GM18505 (cell line): ENCODE results near the gene NYAP2.

Source experiments
- ATAC-seq: cut with Tn5 transposase; IDR thresholded peaks from one replicate; pipeline ENCODE4 v1.9.1; 2021; ENCODE audit not compliant: unreplicated experiment
- POLR2A ChIP-seq: IDR thresholded peaks from 4 replicates; pipeline ENCODE4 v1.6.1; 2011; ENCODE audit warnings: borderline replicate concordance; ENCODE audit not compliant: insufficient read depth, insufficient read length; ENCODE audit errors: extremely low read depth

Gene NYAP2

DNA sequence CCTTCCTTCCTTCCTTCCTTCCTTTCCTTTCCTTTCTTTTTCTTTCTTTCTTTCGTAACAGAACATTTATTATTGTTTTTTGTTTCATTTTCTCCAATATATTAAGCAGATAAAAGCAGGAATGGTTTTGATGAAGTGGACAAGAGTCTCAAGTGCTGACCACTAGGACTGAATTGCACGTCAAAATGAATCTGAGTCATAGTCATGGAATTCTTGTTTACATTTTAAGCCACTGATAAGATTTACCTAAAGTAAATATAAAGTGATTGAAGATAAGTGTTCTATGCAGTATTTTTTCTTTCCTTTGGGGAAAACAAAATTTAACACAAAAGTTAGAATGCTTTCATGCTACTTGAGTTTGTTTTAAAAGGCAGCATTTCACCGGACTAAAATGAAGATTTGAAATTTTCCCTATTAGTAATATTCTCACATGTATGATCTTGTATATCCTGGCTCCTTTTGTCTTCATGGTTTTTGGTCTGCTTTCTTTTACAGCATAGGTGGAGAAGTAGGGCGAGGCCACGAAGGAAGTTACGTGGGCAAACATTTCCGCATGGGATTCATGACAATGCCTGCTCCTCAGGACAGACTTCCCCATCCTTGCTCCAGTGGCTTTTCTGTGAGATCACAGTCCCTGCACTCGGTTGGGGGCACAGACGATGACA, 113.5 kb downstream of the NYAP2 start:
- ATAC-seq, result no peak
- no peak for TF ChIP-seq POLR2A

- ATAC-seq, result no peak
- no peak for TF ChIP-seq POLR2A
These were observed 115.5 kb downstream of the NYAP2 start for GRCh38 chr2:225515033-225515432.

GRCh38 chr2:225526760-225527390, 127.4 kb downstream of the NYAP2 start:
- no peak for TF ChIP-seq POLR2A
- no peak for ATAC-seq

DNA sequence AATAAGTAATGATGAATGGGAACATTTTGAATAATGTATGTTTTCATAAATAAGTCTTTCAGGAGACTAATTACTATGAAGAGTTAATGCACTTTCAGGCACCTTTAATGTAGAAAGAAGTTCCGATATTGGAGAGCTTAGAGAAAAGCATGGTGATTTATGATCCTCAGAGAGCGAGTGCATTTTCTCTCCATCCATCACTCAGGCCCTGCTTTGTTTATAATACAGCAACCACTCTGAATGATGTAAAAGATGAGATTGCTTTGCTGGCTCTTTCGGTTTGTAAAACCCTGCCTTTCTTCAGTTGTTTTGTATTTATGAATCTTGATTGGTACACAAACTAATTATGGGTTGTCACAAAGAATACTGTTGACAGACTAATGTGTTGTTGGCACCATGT, 132.0 kb downstream of the NYAP2 start:
- no peak for TF ChIP-seq POLR2A

DNA sequence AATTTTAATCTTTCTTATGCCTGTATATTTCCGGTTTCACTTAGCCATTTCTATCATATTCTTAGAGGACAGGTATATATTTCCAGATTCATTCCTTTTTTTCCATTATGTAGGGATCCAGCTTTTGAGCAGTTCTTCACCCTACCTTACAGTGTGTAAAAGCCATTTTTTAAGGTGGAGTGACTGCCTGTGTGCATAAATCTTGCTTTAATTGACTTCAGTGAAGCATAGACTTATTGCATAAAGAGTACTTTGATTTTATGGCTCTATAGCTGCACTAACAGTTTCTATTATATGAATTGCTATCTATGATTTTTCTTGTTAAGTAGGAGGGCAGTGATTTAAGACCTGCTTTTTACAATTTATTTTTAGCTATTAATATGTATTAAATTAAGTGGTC, 132.6 kb downstream of the NYAP2 start:
- TF ChIP-seq POLR2A, result no peak
- ATAC-seq, result no peak

More for the DNA sequence above, 132.0 kb downstream of the NYAP2 start:
- no peak for ATAC-seq

DNA sequence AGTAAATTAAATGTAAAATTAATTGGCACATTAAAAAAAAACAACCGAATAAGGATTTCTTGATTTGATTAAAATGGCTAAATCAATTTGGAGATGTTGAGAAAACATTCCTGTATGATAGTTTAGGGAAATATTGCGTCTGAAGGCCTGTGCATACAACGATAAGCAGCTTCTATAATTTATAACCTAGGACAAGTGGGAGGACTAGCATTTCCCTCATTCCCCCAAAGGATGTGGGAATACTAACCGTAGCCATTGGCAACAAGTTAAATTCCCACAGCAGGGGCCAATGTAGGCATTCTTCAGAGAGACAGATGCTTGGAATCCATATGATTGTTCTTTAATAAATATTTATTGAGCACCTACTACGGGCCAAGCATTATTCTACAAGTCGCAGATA, 134.5 kb downstream of the NYAP2 start:
- TF ChIP-seq POLR2A, result no peak
- no peak for ATAC-seq

GRCh38 chr2:225534697-225535096, 135.2 kb downstream of the NYAP2 start:
- TF ChIP-seq POLR2A, result no peak
- no peak for ATAC-seq

- no peak for TF ChIP-seq POLR2A
- no peak for ATAC-seq
These were observed 136.5 kb downstream of the NYAP2 start for GRCh38 chr2:225536036-225536435.

DNA sequence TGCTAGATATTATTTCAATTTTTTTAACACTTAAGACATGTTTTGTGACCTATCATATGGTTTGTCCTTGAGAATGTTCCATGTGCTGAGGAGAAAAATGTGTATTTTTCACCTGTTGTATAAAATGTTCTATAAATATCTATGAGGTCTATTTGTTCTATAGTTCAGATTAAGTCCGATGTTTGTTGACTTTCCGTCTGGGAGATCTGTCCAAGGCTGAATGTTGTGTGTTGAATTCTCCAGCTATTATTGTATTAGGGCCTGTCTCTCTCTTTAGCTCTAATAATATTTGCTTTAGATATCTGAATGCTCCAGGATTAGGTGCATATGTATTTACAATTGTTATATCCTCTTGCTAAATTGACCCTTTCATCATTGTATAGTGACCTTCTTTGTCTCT, 144.1 kb downstream of the NYAP2 start:
- TF ChIP-seq POLR2A, result no peak
- no peak for ATAC-seq

DNA sequence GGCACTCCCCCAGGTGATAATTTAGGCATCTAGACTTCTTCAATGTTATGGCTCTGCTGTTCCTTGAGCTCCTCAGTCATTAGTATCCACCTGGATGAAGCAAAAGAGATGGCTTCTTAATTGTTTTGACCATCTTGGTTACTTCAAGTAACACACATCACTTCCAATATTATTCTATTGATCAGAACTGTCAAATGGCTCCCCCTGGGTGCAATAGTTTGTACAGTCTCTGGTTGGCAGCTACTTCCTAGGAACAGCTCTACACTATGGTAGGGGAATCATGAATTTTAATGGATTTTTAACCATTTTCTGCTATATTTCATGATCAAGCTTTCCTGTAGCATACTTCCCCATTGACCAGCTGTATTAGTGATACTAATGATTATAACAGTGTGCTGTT, 157.0 kb downstream of the NYAP2 start:
- ATAC-seq, result no peak
- TF ChIP-seq POLR2A, result no peak

GRCh38 chr2:225558399-225559071, 159.0 kb downstream of the NYAP2 start:
- TF ChIP-seq POLR2A, result no peak
- ATAC-seq, result no peak

DNA sequence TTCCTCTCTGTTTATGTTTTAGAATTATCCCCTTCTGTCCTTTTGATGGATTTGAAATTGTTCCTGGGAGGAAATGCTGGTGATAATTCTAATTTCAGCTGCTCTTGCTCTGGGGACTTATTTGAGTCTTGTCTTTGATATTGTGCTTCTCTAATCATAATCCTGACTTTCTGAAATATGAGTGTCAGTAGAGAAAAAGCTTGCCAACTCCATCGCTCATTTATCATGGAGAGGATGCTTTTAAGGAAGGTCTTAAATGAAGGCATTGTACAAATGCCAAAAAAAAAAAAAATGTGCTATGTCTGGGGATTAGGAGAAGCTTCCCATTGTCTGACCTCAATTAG, 159.5 kb downstream of the NYAP2 start:
- no peak for TF ChIP-seq POLR2A
- ATAC-seq, result no peak

DNA sequence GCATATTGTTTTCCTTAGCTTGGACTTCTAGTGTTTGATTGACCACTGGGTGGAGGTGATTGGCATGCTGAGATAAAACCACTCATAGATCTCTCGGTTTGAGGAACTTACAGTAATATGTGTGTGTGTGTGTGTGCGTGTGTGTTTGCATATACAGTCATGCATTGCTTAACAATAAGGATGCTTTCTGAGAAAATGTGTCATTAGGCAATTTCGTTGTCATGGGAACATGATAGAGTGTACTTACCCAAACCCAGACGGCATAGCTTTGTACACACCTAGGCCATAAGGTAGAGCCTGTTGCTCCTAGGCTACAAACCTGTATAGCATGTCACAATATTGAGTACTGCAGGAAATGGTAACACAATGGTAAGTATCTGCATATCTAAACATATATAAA, 167.3 kb downstream of the NYAP2 start:
- no peak for ATAC-seq
- TF ChIP-seq POLR2A, result no peak

DNA sequence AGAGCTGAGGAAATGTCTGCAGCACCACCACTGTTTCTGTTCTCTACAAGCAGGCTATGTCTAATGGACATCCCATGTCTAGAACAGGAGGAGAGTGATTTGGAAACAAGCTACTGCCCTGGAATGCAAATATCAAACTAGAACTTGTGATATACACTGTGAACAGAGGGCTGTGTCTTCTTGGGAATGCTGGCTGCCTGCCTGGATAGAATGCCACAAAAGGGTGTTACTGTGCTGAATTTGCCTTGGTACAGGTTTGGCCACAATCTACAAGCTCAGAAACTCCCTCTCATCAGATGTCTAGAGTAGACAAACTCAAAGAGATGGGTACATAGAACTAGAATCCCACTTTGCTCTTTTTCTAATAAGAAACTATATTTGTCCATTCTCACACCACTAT, 170.5 kb downstream of the NYAP2 start:
- ATAC-seq, result no peak
- TF ChIP-seq POLR2A, result no peak
